ENCODE data around the gene CFAP221.

GRCh38 chr2:119533560-119533959 is 10.7 kb upstream of the CFAP221 start:
- TF ChIP-seq ZNF274 (IDR thresholded peaks at IDR 0.05; ENCODE audit: low read depth, low read length) (no peak), YY1 (IDR thresholded peaks at IDR 0.05; ENCODE audit: insufficient read depth, insufficient read length) (no peak)

Data from NT2/D1 (cell line).